Ishikawa (cell line): Measurements from ENCODE around the gene SLC12A7.
A peak's percentile ranks its signal among the peaks of the same experiment; 100 is the strongest.

Experiments used
- CEBPB ChIP-seq: IDR thresholded peaks from 2 replicates; pipeline ENCODE4 v1.6.1; 2012
- CREB1 ChIP-seq: IDR thresholded peaks from 2 replicates; pipeline ENCODE4 v1.6.1; 2012; ENCODE audit warnings: low read depth
- EGR1 ChIP-seq: IDR thresholded peaks from 2 replicates; pipeline ENCODE4 v1.6.1; 2012
- EP300 ChIP-seq: IDR thresholded peaks from 2 replicates; pipeline ENCODE4 v1.6.1; 2012; ENCODE audit warnings: borderline replicate concordance
- FOXM1 ChIP-seq: IDR thresholded peaks from 2 replicates; pipeline ENCODE4 v1.6.1; 2012; ENCODE audit warnings: low read depth, borderline replicate concordance
- MAX ChIP-seq: IDR thresholded peaks from 2 replicates; pipeline ENCODE4 v1.6.1; 2012
- NFIC ChIP-seq: IDR thresholded peaks from 2 replicates; pipeline ENCODE4 v1.6.1; 2012
- RAD21 ChIP-seq: IDR thresholded peaks from 2 replicates; pipeline ENCODE4 v1.6.1; 2012; ENCODE audit warnings: low read depth
- REST ChIP-seq: IDR thresholded peaks from 2 replicates; pipeline ENCODE4 v1.6.1; 2012; ENCODE audit warnings: low read depth, mild to moderate bottlenecking
- TAF1 ChIP-seq: IDR thresholded peaks from 2 replicates; pipeline ENCODE4 v1.6.1; 2012; ENCODE audit warnings: low read depth, mild to moderate bottlenecking
- TCF12 ChIP-seq: IDR thresholded peaks from 2 replicates; pipeline ENCODE4 v1.6.1; 2012; ENCODE audit warnings: low read depth
- TEAD4 ChIP-seq: IDR thresholded peaks from 2 replicates; pipeline ENCODE4 v1.6.1; 2012
- USF1 ChIP-seq: IDR thresholded peaks from 2 replicates; pipeline ENCODE4 v1.6.1; 2012
- ZBTB7A ChIP-seq: IDR thresholded peaks from 2 replicates; pipeline ENCODE4 v1.6.1; 2012; ENCODE audit warnings: low read depth

- TF ChIP-seq RAD21 = no peak
- TF ChIP-seq REST = no peak
- TF ChIP-seq CEBPB = peak; percentile 61
- peak; percentile 70; the same call in 1 of the 2 replicates for TF ChIP-seq MAX
- TF ChIP-seq TAF1 = no peak
- no peak for TF ChIP-seq EGR1
- TF ChIP-seq EP300 = peak; percentile 78
- TF ChIP-seq TEAD4 = peak; percentile 65
- TF ChIP-seq CREB1 = no peak
- peak; percentile 65 for TF ChIP-seq NFIC
- peak; percentile 48; the same call in 1 of the 2 replicates for TF ChIP-seq FOXM1
- TF ChIP-seq ZBTB7A = peak; percentile 51; the same call in 1 of the 2 replicates
- peak; percentile 69 for TF ChIP-seq USF1
- peak; percentile 97 for TF ChIP-seq TCF12
These were observed 901 bp upstream of the SLC12A7 start for GRCh38 chr5:1112596-1113331.
